RWPE1 (cell line): ENCODE measurements around the gene GABRB1.

ENCODE experiments used
- CTCF ChIA-PET: fragments of 350-600 bp; sonication (Branson Sonifier 250); formaldehyde crosslinking; extraction: SDS; loops from one replicate; lab custom pipeline; 2021; lab: Yijun Ruan, JAX
- POLR2A ChIA-PET: fragments of 400-600 bp; formaldehyde crosslinking; extraction: SDS; loops from one replicate; lab custom pipeline; 2020; ENCODE audit warnings: antibody characterized with exemption; ENCODE audit not compliant: low non-redundant PET; lab: Yijun Ruan, JAX
- DNase-seq: peaks from one replicate; pipeline ENCODE4 v3.0.0; 2012; ENCODE audit warnings: low spot score
- H3K27ac ChIP-seq: fragments of 450-650 bp; 2 replicates; pipeline ENCODE4 v1.5.1; 2017
- CTCF ChIP-seq: fragments of 450-650 bp; conservative IDR thresholded peaks from 2 replicates; pipeline ENCODE4 v1.5.1; 2017; ENCODE audit warnings: low read depth, mild to moderate bottlenecking

The GABRB1 gene

GRCh38 chr4:47432749-47433148 lies 401.4 kb downstream of the GABRB1 start:
- no peak for TF ChIP-seq CTCF
- DNase-seq = no peak
- ChIA-PET CTCF (no interaction called here), POLR2A (no interaction called here)
- H3K27ac ChIP-seq = no peak overlapping the region

GRCh38 chr4:47434931-47435330 lies 403.6 kb downstream of the GABRB1 start:
- ChIA-PET POLR2A (no interaction called here), CTCF (no interaction called here)
- no peak for DNase-seq
- TF ChIP-seq CTCF = no peak
- no peak overlapping the region for H3K27ac ChIP-seq

GRCh38 chr4:47442980-47443379 lies 411.6 kb downstream of the GABRB1 start:
- ChIA-PET CTCF (interaction anchor here (0.7 kb wide), 3 partner anchors 131 to 171 kb away, joined by 3 to 4 read pairs (median 4); no protein-coding TSS in a partner anchor), POLR2A (no interaction called here)
- DNase-seq = no peak
- no peak overlapping the region for H3K27ac ChIP-seq
- no peak for TF ChIP-seq CTCF

GRCh38 chr4:47444031-47444430 lies 412.7 kb downstream of the GABRB1 start:
- DNase-seq = no peak
- POLR2A ChIA-PET = no interaction called here
- no peak for TF ChIP-seq CTCF
- no peak overlapping the region for H3K27ac ChIP-seq
- CTCF ChIA-PET = no interaction called here

- TF ChIP-seq CTCF = no peak
- POLR2A ChIA-PET = no interaction called here
- CTCF ChIA-PET = no interaction called here
These were observed 420.3 kb downstream of the GABRB1 start for GRCh38 chr4:47451657-47452056.

GRCh38 chr4:47462799-47463234 lies 431.4 kb downstream of the GABRB1 start:
- CTCF ChIA-PET = interaction anchor here (1.1 kb wide), 2 partner anchors 106 to 529 kb away, joined by 3 to 4 read pairs; no protein-coding TSS in a partner anchor
- H3K27ac ChIP-seq = peak overlapping the region; percentile 82
- POLR2A ChIA-PET = interaction anchor here (0.6 to 1.0 kb wide), 2 partner anchors 22 to 464 kb away, joined by 3 to 4 read pairs; partner anchors contain the start of gene ATP10D
- DNase-seq = no peak
- no peak for TF ChIP-seq CTCF

More at GRCh38 chr4:47451657-47452056, 420.3 kb downstream of the GABRB1 start:
- no peak for DNase-seq
- H3K27ac ChIP-seq = no peak overlapping the region
